Measurements from ENCODE around the gene GRIFIN. TPM values are rescaled to one million over a fixed set of nuclear protein-coding genes. Genes with fewer than 3 reads are reported as not detected.

Gene GRIFIN
- total RNA-seq, 1 donor: not detected

- no peaks in the 10 kb centered on the region for H3K9me3 ChIP-seq (ENCODE audit: low read depth, low read length)
- H3K4me1 ChIP-seq (ENCODE audit: insufficient read depth, low read length): no peaks in the 10 kb centered on the region
- no peaks in the 10 kb centered on the region for H3K79me2 ChIP-seq (ENCODE audit: insufficient read depth, low read length)
- no peaks in the 10 kb centered on the region for H4K20me1 ChIP-seq (ENCODE audit: insufficient read depth, low read length)
- H3K4me3 ChIP-seq (ENCODE audit: insufficient read depth, low read length): no peak overlapping the region
- no peak for TF ChIP-seq CTCF (IDR thresholded peaks at IDR 0.05; ENCODE audit: extremely low read depth, low read depth, low read length)
- H3K4me2 ChIP-seq (ENCODE audit: insufficient read depth, low read length): no peak overlapping the region
- peak; percentile 54 for DNase-seq (ENCODE audit: insufficient read length, low spot score, missing footprints)
- no peaks in the 10 kb centered on the region for H3K27me3 ChIP-seq (ENCODE audit: insufficient read depth, low read length)
- H2AFZ ChIP-seq (ENCODE audit: low read length): no peak overlapping the region
- H3K36me3 ChIP-seq (ENCODE audit: insufficient read depth, low read length): no peaks in the 10 kb centered on the region
- no peak overlapping the region for H3K27ac ChIP-seq (ENCODE audit: low read depth, low read length)
Observed at GRCh38 chr7:2438775-2439174, 37.4 kb downstream of the GRIFIN start.

- DNase-seq (ENCODE audit: insufficient read length, low spot score, missing footprints): peak; percentile 51
- H3K79me2 ChIP-seq (ENCODE audit: insufficient read depth, low read length): no peaks in the 10 kb centered on the region
- no peak overlapping the region for H2AFZ ChIP-seq (ENCODE audit: low read length)
- no peaks in the 10 kb centered on the region for H3K36me3 ChIP-seq (ENCODE audit: insufficient read depth, low read length)
- no peaks in the 10 kb centered on the region for H4K20me1 ChIP-seq (ENCODE audit: insufficient read depth, low read length)
- no peak overlapping the region for H3K27ac ChIP-seq (ENCODE audit: low read depth, low read length)
- H3K27me3 ChIP-seq (ENCODE audit: insufficient read depth, low read length): no peaks in the 10 kb centered on the region
- H3K9me3 ChIP-seq (ENCODE audit: low read depth, low read length): no peaks in the 10 kb centered on the region
- no peak overlapping the region for H3K4me2 ChIP-seq (ENCODE audit: insufficient read depth, low read length)
- H3K4me1 ChIP-seq (ENCODE audit: insufficient read depth, low read length): no peaks in the 10 kb centered on the region
- no peak for TF ChIP-seq CTCF (IDR thresholded peaks at IDR 0.05; ENCODE audit: extremely low read depth, low read depth, low read length)
- no peak overlapping the region for H3K4me3 ChIP-seq (ENCODE audit: insufficient read depth, low read length)
Observed at GRCh38 chr7:2438186-2438585, 38.0 kb downstream of the GRIFIN start.

DNA sequence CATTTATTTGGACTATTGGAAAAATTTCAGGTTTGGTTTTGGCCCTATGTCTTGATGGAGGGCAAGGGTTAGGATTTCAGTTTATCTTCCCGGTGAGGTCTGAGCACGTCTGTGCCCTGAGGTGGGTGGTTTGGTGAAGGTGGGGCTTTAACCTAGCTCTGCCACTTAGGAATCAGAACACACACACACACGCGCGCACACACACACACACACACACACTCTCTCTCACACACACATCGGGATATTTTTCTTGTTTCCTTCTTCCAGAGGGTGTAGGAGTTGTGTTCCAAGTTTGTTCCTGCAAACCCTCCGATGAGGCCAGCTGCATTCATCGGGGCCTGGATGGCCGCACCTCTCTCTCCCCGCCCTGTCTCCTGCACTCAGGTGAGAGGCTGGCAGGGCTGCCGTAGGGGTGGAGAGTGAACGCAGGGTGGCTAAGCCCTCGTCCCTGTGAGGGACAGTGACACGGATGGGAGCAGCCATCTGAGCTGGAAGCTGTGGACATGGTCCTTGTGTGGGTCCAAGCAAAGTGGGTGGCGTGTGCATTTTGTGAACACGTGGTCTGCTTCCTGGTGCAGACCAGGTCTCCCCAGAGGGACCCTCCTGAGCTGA lies 38.6 kb downstream of the GRIFIN start:
- TF ChIP-seq CTCF (IDR thresholded peaks at IDR 0.05; ENCODE audit: extremely low read depth, low read depth, low read length): no peak
- H3K9me3 ChIP-seq (ENCODE audit: low read depth, low read length): no peaks in the 10 kb centered on the region
- no peak overlapping the region for H3K27ac ChIP-seq (ENCODE audit: low read depth, low read length)
- no peaks in the 10 kb centered on the region for H3K79me2 ChIP-seq (ENCODE audit: insufficient read depth, low read length)
- no peak overlapping the region for H2AFZ ChIP-seq (ENCODE audit: low read length)
- no peaks in the 10 kb centered on the region for H3K36me3 ChIP-seq (ENCODE audit: insufficient read depth, low read length)
- no peak overlapping the region for H3K4me3 ChIP-seq (ENCODE audit: insufficient read depth, low read length)
- DNase-seq (ENCODE audit: insufficient read length, low spot score, missing footprints): peak; percentile 51
- H4K20me1 ChIP-seq (ENCODE audit: insufficient read depth, low read length): no peaks in the 10 kb centered on the region
- no peaks in the 10 kb centered on the region for H3K4me1 ChIP-seq (ENCODE audit: insufficient read depth, low read length)
- H3K4me2 ChIP-seq (ENCODE audit: insufficient read depth, low read length): no peak overlapping the region
- no peaks in the 10 kb centered on the region for H3K27me3 ChIP-seq (ENCODE audit: insufficient read depth, low read length)

DNA sequence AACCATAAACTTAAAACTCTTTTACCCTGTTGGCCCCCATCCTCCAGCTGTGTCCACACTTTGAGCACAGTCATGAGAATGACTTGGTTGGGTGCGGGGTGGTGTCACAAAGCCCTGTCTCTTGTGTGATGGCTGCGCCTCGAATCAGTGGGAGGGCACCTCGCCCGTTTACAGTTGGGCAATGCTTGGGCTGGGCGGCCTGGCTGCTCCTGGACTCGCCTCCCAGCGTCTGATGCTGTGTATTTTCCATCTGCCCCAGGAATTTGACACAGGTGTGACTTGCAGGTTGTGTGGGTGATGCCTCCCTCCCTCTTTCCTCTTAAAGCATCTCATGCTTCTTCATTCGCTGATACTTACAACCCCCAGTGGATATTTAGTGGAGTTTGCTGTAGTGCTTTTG lies 39.1 kb downstream of the GRIFIN start:
- H3K4me2 ChIP-seq (ENCODE audit: insufficient read depth, low read length): no peak overlapping the region
- no peaks in the 10 kb centered on the region for H3K36me3 ChIP-seq (ENCODE audit: insufficient read depth, low read length)
- DNase-seq (ENCODE audit: insufficient read length, low spot score, missing footprints): peak; percentile 70
- no peaks in the 10 kb centered on the region for H3K4me1 ChIP-seq (ENCODE audit: insufficient read depth, low read length)
- H3K27ac ChIP-seq (ENCODE audit: low read depth, low read length): no peak overlapping the region
- no peaks in the 10 kb centered on the region for H3K9me3 ChIP-seq (ENCODE audit: low read depth, low read length)
- H3K79me2 ChIP-seq (ENCODE audit: insufficient read depth, low read length): no peaks in the 10 kb centered on the region
- H3K4me3 ChIP-seq (ENCODE audit: insufficient read depth, low read length): no peak overlapping the region
- H2AFZ ChIP-seq (ENCODE audit: low read length): no peak overlapping the region
- H3K27me3 ChIP-seq (ENCODE audit: insufficient read depth, low read length): no peaks in the 10 kb centered on the region
- H4K20me1 ChIP-seq (ENCODE audit: insufficient read depth, low read length): no peaks in the 10 kb centered on the region
- no peak for TF ChIP-seq CTCF (IDR thresholded peaks at IDR 0.05; ENCODE audit: extremely low read depth, low read depth, low read length)
